GM19397 (cell line): ENCODE results near the gene FBXO27.
"Not testable (repeated sequence)": the region's sequence is repeated elsewhere in the genome, so short reads cannot be mapped to it uniquely, and the experiment has no call there.

Experiments used
- ATAC-seq: cut with Tn5 transposase; IDR thresholded peaks from one replicate; pipeline ENCODE4 v1.9.1; 2021; ENCODE audit warnings: mild to moderate bottlenecking, moderate library complexity; ENCODE audit not compliant: unreplicated experiment

FBXO27 gene

GRCh38 chr19:38989614-38990013, 42.7 kb downstream of the FBXO27 start:
- ATAC-seq: not testable (repeated sequence)

- no peak for ATAC-seq
Measured at GRCh38 chr19:38989066-38989605, 43.2 kb downstream of the FBXO27 start.

DNA sequence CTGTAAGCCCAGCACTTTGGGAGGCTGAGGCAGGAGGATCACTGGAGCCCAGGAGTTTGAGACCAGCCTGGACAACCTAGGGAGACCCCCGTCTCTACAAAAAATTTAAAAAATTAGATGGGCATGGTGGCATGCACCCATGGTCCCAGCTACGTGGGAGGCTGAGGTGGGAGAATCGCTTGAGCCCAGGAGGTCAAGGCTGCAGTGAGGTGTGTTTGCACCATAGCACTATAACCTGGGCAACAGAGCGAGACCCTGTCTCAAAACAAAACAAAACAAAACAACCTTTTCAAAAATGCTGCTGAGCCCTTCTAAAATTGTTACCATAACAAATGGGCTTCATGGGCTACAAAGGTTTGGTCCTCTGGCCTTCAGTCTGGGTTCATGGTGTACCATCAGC, 43.7 kb downstream of the FBXO27 start:
- ATAC-seq: not testable (repeated sequence)

DNA sequence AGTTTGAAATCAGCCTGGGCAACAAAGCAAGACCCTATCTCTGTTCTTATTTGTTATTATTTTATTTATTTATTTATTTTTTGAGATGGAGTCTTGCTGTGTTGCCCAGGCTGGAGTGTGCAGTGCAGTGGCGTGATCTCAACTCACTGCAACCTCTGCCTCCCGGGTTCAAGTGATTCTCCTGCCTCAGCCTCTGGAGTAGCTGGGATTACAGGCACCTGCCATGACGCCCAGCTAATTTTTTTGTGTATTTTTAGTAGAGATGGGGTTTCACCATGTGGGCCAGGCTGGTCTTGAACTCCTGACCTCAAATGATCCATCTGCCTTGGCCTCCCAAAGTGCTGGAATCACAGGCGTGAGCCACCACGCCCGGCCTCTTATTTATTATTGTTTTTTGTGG, 44.6 kb downstream of the FBXO27 start:
- ATAC-seq: not testable (repeated sequence)

DNA sequence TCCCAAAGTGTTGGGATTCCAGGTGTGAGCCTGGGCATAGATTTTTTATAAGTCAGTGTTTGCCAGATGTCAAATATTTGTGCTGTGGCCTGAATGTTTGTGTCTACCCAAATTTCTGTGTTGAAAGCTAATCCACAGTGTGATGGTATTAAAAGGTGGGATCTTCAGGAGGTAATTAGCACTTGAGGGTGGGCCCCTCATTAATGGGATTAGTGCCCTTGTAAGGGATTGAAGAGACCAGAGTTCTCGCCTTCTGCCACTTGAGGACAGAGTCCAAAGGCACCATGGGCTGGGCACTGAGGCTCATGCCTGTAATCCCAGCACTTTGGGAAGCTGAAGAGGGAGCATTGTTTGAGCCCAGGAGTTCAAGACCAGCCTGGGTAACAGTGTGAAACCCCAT, 47.1 kb downstream of the FBXO27 start:
- ATAC-seq: no peak

GRCh38 chr19:38980583-38981374, 51.6 kb downstream of the FBXO27 start:
- no peak for ATAC-seq

DNA sequence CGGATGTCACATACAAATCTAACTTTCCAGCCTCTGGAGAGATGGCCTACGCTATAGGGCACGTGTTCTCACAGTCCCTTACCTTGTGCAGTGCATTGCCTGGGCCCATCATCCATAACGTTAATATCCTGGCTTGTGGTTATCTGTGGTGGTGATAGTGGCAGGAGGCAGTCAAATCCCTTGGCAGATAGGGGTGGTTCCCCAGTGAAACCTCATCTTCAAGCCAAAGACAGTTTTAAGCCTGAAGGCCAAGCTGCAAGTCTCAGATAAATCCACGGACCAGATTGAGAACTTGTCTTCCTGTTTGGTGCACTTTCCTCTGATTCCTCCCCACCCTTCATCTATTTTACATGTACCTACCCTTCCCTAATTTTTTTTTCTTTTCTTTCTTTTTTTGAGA, 52.5 kb downstream of the FBXO27 start:
- ATAC-seq: no peak

DNA sequence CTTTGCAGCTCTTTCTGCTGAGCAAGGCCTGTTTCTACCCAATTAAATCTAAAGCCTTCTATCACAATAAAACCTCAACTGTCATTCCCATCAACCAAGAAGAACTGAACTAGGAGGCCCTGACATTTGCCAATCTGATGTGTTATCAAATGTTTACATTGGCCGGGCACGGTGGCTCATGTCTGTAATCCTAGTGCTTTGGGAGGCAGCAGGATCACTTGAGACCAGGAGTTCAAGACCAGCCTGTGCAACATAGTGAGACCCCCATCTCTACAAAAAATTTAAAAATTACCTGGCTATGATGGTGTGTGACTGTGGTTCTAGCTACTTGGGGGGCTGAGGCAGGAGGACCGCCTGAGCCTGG, 54.0 kb downstream of the FBXO27 start:
- no peak for ATAC-seq

DNA sequence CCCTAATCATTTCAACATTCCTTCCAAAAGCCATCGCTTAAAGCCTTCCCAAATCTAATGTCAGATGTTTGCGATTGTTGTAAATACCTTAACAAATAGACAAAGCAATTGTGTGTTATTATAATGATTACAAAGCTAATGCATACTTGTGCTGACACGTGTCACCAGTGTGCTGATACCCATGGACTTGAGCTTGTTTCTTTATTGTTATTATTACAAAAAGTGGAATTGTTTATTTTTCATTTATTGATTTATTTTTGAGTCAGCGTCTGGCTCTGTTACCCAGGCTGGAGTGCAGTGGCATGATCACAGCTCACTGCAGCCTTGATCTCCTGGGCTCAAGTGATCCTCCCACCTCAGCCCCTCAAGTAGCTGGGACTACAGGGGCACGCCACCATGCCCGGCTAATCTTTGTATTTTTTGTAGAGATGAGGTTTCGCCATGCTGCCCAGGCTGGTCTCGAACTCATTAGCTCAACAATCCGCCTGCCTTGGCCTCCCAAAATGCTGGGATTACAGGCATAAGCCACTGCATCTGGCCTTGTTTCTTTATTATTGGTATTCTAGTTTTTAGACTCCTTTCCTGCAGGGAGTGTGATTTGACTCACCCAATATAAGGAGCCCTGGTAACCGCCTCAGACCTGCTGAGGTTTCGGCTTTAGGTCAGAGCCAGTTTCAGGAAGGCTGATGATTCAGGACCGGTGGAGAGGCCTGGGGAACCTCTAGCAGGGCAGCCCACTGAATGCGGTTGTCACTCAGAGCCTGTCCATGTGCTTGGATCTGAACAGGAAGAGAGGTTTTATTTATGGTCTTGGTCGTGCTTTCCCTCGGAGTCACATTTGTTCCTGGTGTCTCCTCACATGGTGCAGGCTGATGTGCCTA, 54.7 kb downstream of the FBXO27 start:
- ATAC-seq: no peak

DNA sequence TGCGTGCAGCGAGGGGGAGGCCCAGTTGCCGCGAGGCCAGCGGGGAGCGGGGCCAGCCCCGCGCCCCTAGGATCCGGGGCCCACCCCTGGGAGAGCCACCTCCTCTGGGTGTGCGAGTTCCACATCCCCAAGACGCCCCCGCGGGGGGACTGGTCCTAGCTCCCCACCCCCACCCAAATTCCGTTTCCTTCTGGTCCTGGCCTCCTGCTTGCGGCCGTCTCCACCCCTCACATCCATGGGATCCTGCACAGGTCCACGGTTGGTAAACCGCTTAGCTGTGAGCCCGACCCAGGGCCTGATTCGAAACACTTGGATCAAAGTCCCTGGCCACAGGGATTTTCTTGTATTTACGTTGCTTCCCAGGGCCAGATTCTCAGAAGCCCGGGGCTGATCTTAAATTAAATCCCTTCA, 56.5 kb downstream of the FBXO27 start:
- no peak for ATAC-seq

- no peak for ATAC-seq
Measured at GRCh38 chr19:38975214-38975860, 57.0 kb downstream of the FBXO27 start, which contains the start of gene FBXO17. Gene FBXO17, minus strand, starts transcription at chr19:38975742. Its CDS starts 25,423 bp downstream, at chr19:38950319.

DNA sequence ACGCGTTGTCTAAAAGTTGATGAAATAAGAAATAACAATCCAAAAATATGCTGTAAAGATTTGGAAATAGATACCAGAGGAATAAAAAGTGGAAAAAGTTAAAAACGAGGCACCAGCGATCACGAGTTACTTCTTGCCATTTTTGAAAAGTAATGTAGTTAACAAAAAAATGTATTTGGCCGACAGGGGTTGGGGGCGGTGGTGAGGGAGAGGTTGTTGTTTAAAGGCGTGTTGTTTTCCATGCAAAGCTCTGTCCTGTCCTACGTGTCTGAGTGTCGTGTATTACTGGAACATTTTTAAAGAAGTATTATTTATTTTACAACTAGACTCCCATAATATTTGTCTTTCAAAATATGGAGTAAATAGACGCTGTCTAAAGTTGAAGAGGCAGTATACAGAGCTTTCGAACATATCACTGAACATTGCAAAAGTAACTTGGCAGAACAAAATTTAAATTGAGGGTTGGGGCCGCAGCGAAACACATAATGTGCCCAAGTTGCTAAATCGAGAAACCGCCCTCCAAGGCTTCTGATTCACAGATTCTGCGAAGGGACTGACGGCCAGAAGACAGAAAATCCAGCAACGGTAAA, 57.6 kb downstream of the FBXO27 start:
- ATAC-seq: no peak
